ENCODE results near the gene JPH4.

Gene JPH4

GRCh38 chr14:23579739-23580138 is 1.1 kb upstream of the JPH4 start:
- TF ChIP-seq CTCF (conservative IDR thresholded peaks at IDR 0.05; ENCODE audit: low read depth, low read length): no peak
- no peak for DNase-seq (ENCODE audit: low read depth)

GRCh38 chr14:23579311-23579630 is 681 bp upstream of the JPH4 start:
- no peak overlapping the region for H3K4me3 ChIP-seq (ENCODE audit: low read length)
- no peak for DNase-seq (ENCODE audit: low read depth)
- no peak for TF ChIP-seq CTCF (conservative IDR thresholded peaks at IDR 0.05; ENCODE audit: low read depth, low read length)

More at GRCh38 chr14:23579739-23580138, 1.1 kb upstream of the JPH4 start:
- H3K4me3 ChIP-seq (ENCODE audit: low read length): no peak overlapping the region

DNA sequence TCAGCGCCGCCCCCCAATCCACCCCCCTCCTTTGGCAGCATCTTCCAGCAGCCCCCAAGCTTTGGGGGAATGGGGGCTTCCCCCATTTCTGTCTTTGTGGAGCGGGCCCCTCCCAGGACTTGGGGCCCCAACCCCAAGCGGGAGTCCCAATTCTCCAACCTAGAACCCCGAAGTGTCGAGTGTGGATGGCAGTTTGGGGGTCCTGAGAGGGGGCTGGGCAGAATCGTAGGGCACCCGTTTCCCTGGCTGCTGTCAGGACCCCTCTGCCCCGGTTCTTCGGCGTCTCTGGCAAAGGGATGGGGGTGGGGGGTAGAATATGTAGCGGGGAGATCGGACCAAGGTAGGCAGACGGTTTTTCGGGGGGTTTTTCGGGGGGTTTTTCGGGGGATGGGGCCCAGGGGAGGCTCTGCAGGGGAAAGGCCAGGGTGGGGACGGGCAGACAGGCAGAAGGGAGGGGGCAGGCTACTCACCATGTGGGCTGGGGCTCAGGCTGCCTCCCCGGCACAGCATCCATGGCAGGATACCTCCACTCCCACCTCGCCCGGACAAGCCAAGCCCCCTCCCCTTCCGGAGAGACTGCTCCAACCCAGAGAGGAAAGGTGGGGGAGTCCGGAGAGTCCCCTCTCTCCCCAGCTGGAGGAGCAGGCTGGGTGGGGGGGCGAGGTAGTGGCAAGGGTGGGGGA is 739 bp downstream of the JPH4 start:
- no peak for DNase-seq (ENCODE audit: low read depth)
- H3K4me3 ChIP-seq (ENCODE audit: low read length): no peak overlapping the region
- TF ChIP-seq CTCF (conservative IDR thresholded peaks at IDR 0.05; ENCODE audit: low read depth, low read length): no peak

DNA sequence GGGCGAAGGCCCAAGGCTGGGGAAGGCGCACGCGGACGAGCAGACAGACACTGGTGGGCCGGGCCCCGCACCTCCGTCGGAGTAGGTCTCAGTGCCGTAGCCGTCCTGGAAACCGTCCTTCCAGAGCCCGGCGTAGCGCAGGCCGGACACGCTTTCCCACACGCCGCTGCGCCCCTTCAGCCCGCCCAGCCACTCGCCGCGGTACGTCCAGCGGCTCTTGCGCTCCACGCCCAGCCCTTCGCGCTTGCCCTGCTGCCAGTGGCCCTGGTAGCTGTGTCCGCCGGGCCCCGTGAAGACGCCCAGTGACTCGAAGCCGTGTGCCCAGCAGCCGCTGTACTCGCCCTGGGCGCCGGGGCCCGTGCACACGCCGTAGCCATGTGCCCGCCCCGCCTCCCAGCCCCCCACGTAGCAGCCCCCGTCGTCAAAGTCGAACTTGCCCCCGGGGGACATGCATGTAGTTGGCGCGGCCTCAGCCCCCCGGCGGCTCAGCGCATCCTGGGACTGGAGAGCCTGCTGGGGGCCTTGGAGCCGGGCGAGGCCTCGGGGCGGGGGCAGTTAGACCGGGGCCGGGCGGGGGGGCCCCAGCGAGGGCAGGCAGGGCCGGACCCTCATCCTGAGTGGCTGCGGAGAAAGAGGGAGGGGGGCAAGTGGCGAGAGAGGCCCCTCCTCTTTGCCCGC is 1.4 kb downstream of the JPH4 start:
- no peak for TF ChIP-seq CTCF (conservative IDR thresholded peaks at IDR 0.05; ENCODE audit: low read depth, low read length)
- DNase-seq (ENCODE audit: low read depth): no peak
- H3K4me3 ChIP-seq (ENCODE audit: low read length): no peak overlapping the region

DNA sequence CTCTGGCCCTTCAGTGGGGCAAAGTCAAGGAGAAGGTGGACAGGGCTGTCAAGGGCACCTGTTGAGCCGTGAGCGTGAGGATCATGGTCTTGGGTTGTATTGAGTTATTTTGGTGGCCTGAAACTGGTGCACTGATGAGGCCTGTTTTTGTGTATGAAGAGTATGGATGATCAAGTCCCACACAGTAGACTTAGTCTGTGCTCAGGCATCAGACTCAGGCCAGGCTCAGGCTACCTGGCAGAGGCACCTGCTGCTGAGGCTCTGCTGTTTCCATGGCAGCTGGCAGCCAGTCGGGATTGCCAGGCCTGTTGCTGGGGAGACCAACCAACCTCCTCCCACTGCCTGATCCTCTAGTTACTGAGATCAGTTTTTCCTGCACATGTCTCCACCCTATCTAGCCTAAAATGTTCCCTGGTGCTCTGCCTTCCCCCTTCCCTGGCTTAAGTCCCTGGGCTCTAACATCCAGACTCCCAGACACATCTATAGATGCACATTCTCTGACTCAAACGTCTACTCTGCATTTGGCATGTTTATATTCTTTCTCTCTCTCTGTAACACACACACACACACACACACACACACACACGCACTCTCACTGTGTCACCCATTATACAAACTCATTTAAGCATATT is 5.1 kb downstream of the JPH4 start:
- TF ChIP-seq CTCF (conservative IDR thresholded peaks at IDR 0.05; ENCODE audit: low read depth, low read length): no peak
- no peak for DNase-seq (ENCODE audit: low read depth)

DNA sequence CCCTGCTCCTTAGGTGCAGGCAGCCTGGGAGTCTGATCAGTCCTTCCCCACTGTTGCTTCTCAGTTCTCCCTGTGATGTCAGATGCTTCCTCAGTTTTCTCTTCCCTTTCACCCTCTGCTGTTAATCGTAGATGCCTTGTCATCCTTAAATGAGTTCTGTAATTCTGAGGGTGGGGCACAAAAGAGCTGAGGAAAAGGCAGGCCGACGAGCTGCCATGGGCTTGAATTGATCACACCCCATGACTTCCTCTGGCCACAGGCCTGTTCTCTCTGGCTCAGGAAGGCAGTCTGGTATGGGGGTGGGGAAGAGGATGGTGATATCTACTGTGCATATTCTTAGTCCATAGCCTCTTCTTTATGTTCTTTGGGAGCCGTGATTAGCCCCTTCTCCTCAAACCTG is 5.8 kb downstream of the JPH4 start:
- no peak for TF ChIP-seq CTCF (conservative IDR thresholded peaks at IDR 0.05; ENCODE audit: low read depth, low read length)
- H3K4me3 ChIP-seq (ENCODE audit: low read length): no peak overlapping the region
- no peak for DNase-seq (ENCODE audit: low read depth)

More for the DNA sequence above, 5.1 kb downstream of the JPH4 start:
- no peak overlapping the region for H3K4me3 ChIP-seq (ENCODE audit: low read length)

DNA sequence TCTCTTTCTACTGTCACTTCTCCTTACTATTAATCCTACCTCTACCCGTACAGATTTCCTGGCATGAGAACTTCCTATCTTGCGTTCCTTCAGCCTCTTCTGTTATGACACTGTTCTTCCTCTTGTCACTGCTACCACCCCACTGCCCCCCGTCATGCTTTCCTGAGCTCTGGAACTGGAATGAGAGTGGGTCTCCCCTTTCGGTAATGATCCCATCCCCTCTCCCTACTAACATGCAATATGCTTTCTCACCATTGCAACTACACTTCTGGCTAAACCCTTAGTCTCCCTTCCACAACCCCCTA is 6.1 kb downstream of the JPH4 start:
- H3K4me3 ChIP-seq (ENCODE audit: low read length): no peak overlapping the region
- DNase-seq (ENCODE audit: low read depth): no peak
- TF ChIP-seq CTCF (conservative IDR thresholded peaks at IDR 0.05; ENCODE audit: low read depth, low read length): no peak

All from retinal pigment epithelial cell (primary cell).